GM15510 (cell line): ENCODE results near the gene PCYT2.
A peak's percentile ranks its signal among the peaks of the same experiment; 100 is the strongest.

Experiments used
- POLR2A ChIP-seq: IDR thresholded peaks from 3 replicates; pipeline ENCODE4 v1.6.1; 2011; ENCODE audit warnings: borderline replicate concordance; ENCODE audit not compliant: insufficient read length; ENCODE audit errors: extremely low read depth

PCYT2 gene

GRCh38 chr17:81925860-81926450 is 14.8 kb upstream of the PCYT2 start:
- TF ChIP-seq POLR2A: no peak

- TF ChIP-seq POLR2A: no peak
Observed at GRCh38 chr17:81924557-81925532, 13.6 kb upstream of the PCYT2 start.

- TF ChIP-seq POLR2A: no peak
Observed at GRCh38 chr17:81923302-81924260, 12.4 kb upstream of the PCYT2 start.

GRCh38 chr17:81922566-81923301 is 11.5 kb upstream of the PCYT2 start:
- no peak for TF ChIP-seq POLR2A

- TF ChIP-seq POLR2A: no peak
Observed at GRCh38 chr17:81921996-81922565, 10.9 kb upstream of the PCYT2 start.

- no peak for TF ChIP-seq POLR2A
Observed at GRCh38 chr17:81921537-81921862, 10.3 kb upstream of the PCYT2 start.

- TF ChIP-seq POLR2A: no peak
Observed at GRCh38 chr17:81920612-81921536, 9.7 kb upstream of the PCYT2 start.

- TF ChIP-seq POLR2A: no peak
Observed at GRCh38 chr17:81918832-81919545, 7.8 kb upstream of the PCYT2 start.

GRCh38 chr17:81917565-81918332 is 6.5 kb upstream of the PCYT2 start, which contains the start of gene SIRT7:
SIRT7 (minus strand) TSS chr17:81918176; CDS start chr17:81918131, 45 bp downstream.
- TF ChIP-seq POLR2A: peak; percentile 94

- TF ChIP-seq POLR2A: no peak
Observed at GRCh38 chr17:81916234-81917001, 5.2 kb upstream of the PCYT2 start.

GRCh38 chr17:81915331-81915730 is 4.1 kb upstream of the PCYT2 start:
- no peak for TF ChIP-seq POLR2A
